GM18909 (cell line): Measurements from ENCODE around the gene MYO1D.
A peak's percentile ranks its signal among the peaks of the same experiment; 100 is the strongest.

Experiments
- ATAC-seq: cut with Tn5 transposase; IDR thresholded peaks from one replicate; pipeline ENCODE4 v1.9.1; 2021; ENCODE audit warnings: mild to moderate bottlenecking; ENCODE audit not compliant: unreplicated experiment, poor library complexity

Gene MYO1D

GRCh38 chr17:32602396-32602795, 274.5 kb downstream of the MYO1D start:
- ATAC-seq, result no peak

GRCh38 chr17:32601866-32602265, 275.1 kb downstream of the MYO1D start:
- no peak for ATAC-seq

- ATAC-seq, result no peak
Observed at GRCh38 chr17:32596628-32597027, 280.3 kb downstream of the MYO1D start.

GRCh38 chr17:32596206-32596605, 280.7 kb downstream of the MYO1D start:
- ATAC-seq, result no peak

- no peak for ATAC-seq
Observed at GRCh38 chr17:32593003-32593402, 283.9 kb downstream of the MYO1D start.

GRCh38 chr17:32591405-32591804, 285.5 kb downstream of the MYO1D start:
- ATAC-seq, result no peak

- ATAC-seq, result no peak
Observed at GRCh38 chr17:32590974-32591373, 285.9 kb downstream of the MYO1D start.

DNA sequence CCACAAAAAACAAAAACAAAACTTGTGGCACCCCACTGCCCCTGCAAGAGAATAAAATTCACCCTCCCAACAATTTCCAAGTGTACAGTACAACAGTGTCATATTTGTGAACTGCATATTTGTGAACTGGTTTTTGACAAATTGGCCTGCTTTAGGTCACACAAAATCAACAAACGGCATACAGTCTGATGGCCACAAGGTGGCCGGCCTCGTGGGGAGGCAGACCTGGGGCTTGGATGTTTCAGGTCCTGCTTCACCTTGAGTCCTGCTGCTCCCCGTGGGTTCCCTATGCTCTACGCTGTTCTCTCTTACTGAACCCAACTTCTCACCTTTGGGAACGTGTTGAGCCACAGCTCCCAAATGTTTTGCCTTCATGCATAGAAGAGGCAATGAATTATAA, 287.9 kb downstream of the MYO1D start:
- no peak for ATAC-seq

- no peak for ATAC-seq
Observed at GRCh38 chr17:32588135-32588534, 288.8 kb downstream of the MYO1D start.

- no peak for ATAC-seq
Observed at GRCh38 chr17:32586666-32587065, 290.3 kb downstream of the MYO1D start.

DNA sequence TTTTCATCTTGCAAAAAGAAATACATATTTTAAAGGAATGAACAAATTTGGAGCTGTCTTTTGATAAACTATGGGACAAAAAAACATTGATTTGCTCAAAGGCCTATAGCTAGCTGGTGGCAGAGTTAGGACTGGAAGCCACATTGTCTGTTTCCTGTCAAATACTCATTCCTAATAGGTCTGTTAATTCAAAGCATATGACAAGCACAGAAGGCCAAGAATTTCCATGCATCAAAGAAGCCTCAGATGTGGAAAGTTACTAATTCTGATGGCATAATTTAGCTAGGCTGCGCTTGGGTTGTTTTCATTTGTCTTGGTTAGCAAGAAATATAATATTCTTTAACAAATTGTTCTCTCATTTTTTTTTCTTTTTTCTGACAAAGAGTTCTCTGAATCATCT, 292.1 kb downstream of the MYO1D start:
- ATAC-seq, result no peak

DNA sequence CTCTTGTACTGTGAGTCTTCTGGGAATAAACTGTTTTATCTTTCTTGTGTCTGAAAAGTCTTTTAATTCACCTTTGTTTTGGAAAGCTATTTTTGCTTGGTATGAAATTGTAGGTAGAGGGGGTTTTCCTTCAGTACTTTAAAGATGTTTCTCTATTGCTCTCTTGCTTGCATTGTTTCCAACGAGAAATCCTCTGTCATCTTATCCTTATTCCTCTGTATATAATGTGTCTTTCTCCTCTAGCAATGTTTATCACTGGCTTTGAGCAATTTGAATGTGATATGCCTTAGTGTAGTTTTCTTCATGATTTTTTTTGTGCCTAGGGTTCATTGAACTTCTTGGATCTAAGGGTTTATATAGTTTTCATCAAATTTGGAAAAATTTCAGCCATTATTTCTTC, 293.9 kb downstream of the MYO1D start:
- no peak for ATAC-seq

GRCh38 chr17:32575852-32576251, 301.1 kb downstream of the MYO1D start:
- no peak for ATAC-seq

DNA sequence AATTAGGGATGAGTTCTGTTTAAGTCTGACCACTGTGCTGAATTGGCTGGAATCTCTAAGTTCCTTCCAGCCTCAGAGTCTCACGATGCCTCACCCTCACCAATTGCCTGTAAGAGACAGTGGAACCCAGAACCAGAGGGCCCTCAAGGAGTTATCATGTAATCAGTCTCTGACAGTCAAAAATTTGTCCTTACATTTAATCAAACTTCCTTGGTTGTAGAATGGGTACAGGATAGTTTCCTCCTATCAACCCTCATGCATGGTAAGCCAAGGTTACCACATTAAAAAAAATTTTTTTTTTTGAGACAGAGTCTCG, 306.9 kb downstream of the MYO1D start:
- ATAC-seq, result peak; percentile 15

- peak; percentile 60 for ATAC-seq
Observed at GRCh38 chr17:32569171-32570080, 307.5 kb downstream of the MYO1D start.

GRCh38 chr17:32568705-32569104, 308.2 kb downstream of the MYO1D start:
- no peak for ATAC-seq

DNA sequence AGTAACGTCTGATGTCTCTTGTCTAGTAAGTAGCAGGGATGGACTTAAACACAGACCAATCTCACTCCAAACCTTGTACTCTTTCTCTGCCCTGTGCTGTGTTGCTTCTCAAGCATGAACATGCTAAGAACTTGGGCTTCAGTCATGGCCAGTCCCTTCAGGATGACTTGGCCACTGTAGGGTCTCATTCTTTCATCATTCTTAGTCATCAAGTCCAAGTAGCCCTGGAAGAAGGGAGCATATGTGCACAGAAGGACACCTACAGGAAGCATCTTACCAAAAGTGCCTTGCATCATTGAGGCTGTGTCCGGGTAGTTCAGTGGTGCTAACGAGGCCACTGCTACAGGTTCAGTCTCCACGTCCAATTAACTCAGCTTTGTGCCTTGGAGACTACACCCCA, 309.4 kb downstream of the MYO1D start:
- no peak for ATAC-seq

- ATAC-seq, result no peak
Observed at GRCh38 chr17:32567086-32567485, 309.8 kb downstream of the MYO1D start.

- no peak for ATAC-seq
Observed at GRCh38 chr17:32566303-32566702, 310.6 kb downstream of the MYO1D start.

- no peak for ATAC-seq
Observed at GRCh38 chr17:32565401-32565800, 311.5 kb downstream of the MYO1D start.

DNA sequence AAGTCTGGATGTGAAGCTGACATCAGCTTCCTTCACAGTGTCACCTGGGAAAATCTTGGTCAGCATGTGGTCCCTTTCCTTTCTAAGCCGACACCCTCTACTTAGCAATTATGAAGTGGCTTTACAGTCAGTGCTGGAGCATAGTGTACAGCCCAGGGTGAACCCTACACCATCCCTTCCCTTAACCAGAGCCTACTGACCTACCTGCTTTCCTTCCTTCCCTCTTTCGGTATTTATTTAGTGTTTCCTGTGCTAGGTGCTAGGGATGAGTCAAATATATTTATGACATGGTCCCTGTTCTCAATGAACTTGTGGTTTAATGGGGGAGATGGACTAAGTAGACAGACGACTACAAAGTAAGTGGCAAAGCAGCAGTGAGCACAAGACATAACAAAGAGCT, 312.6 kb downstream of the MYO1D start:
- no peak for ATAC-seq

DNA sequence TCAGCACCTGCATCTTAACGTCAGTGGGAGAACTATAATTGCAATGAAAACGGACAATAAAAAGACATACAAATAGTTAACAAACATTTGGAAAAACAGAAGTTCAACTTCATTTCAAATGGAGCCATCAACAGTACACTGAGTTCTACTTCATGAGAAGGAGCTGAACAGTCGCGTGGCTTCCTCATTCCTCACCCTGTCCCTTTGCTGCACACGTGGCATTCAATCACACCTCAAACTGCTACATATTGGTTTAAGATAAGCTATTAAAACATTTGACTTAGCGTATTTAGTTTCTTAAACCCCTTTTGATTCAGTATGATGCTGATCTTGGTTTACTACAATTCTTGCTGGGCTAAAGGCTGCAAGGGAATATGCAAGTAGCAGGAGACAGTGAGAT, 313.3 kb downstream of the MYO1D start:
- ATAC-seq, result no peak
